ENCODE data around the gene DIRAS2.
"Not testable (repeated sequence)": the region's sequence is repeated elsewhere in the genome, so short reads cannot be mapped to it uniquely, and the experiment has no call there.

DIRAS2 gene

DNA sequence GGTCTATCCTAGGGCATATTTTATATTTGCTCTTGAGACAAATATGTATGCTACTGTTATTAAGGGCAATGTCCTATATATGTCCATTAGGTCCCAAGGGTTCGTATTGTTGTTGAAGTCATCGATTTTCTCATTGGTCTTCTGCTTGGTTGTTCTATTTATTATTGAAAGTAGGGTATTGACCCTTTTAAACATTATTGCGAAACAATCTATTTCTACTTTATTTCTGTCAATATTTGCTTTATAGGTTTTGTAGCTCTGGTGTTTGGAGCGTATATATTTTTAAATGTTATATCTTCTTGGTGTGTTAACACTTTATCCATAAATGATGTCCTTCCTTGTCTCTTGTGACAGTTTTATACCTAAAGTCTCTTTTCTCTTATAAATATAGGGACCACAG lies 16.2 kb upstream of the DIRAS2 start:
- DNase-seq (ENCODE audit: low read depth): no peak
- H3K4me3 ChIP-seq (ENCODE audit: low read depth, low read length): no peak overlapping the region
- TF ChIP-seq, protein P1, sequence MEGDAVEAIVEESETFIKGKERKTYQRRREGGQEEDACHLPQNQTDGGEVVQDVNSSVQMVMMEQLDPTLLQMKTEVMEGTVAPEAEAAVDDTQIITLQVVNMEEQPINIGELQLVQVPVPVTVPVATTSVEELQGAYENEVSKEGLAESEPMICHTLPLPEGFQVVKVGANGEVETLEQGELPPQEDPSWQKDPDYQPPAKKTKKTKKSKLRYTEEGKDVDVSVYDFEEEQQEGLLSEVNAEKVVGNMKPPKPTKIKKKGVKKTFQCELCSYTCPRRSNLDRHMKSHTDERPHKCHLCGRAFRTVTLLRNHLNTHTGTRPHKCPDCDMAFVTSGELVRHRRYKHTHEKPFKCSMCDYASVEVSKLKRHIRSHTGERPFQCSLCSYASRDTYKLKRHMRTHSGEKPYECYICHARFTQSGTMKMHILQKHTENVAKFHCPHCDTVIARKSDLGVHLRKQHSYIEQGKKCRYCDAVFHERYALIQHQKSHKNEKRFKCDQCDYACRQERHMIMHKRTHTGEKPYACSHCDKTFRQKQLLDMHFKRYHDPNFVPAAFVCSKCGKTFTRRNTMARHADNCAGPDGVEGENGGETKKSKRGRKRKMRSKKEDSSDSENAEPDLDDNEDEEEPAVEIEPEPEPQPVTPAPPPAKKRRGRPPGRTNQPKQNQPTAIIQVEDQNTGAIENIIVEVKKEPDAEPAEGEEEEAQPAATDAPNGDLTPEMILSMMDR (IDR thresholded peaks at IDR 0.05; ENCODE audit: control insufficient read depth, extremely low read depth, insufficient read depth): no peak

DNA sequence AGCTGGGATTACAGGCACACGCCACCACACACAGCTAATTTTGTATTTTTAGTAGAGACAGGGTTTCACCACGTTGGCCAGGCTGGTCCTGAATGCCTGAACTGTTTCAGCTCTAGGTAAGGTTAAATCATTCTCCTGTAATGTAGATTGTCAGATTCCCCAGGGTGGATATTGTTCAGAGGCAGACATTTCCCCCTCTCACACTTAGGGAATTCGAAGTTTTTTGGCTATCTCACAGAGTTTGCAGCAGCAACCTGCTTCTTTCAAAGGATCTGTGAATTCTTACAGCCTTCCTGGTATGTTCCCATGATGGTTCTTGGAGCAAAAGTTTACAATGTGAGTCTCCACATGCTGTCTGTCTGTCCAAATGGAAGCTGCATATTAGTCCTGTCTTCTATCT lies 15.6 kb upstream of the DIRAS2 start:
- no peak overlapping the region for H3K4me3 ChIP-seq (ENCODE audit: low read depth, low read length)
- TF ChIP-seq, protein P1 (IDR thresholded peaks at IDR 0.05; ENCODE audit: control insufficient read depth, extremely low read depth, insufficient read depth): no peak
- DNase-seq (ENCODE audit: low read depth): no peak

DNA sequence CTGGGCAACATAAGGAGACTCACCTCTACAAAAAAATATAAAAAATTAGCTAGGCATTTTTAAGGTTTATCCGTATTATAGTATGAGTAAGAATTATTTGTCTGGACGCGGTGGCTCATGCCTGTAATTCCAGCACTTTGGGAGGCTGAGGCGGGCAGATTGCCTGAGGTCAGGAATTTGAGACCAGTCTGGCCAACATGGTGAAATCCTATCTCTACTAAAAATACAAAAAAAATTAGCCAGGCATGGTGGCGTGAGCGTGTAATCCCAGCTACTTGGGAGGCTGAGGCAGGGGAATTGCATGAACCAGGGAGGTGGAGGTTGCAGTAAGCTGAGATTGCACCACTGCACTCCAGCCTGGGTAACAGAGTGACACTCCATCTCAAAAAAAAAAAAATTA lies 14.3 kb upstream of the DIRAS2 start:
- DNase-seq (ENCODE audit: low read depth); H3K4me3 ChIP-seq (ENCODE audit: low read depth, low read length): not testable (repeated sequence)

DNA sequence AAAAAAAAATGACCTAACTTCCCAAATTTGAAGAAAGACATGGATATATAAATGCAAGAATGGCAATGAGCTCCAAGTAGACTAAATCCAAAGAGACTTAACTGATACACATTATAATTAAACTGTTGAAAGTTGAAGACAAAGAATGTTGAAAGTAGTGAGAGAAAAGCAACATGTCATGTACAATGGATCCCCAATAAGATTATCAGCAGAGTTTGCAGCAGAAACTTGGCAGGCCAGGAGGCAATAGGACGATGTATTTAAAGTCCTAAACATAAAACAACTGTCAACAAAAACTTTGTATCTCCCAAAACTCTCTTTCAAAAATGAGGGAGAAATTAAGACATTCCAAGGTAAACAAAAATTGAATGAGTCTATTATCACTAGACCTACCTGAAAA lies 8.6 kb upstream of the DIRAS2 start:
- DNase-seq (ENCODE audit: low read depth): no peak
- H3K4me3 ChIP-seq (ENCODE audit: low read depth, low read length): no peak overlapping the region
- TF ChIP-seq, protein P1 (IDR thresholded peaks at IDR 0.05; ENCODE audit: control insufficient read depth, extremely low read depth, insufficient read depth): no peak

DNA sequence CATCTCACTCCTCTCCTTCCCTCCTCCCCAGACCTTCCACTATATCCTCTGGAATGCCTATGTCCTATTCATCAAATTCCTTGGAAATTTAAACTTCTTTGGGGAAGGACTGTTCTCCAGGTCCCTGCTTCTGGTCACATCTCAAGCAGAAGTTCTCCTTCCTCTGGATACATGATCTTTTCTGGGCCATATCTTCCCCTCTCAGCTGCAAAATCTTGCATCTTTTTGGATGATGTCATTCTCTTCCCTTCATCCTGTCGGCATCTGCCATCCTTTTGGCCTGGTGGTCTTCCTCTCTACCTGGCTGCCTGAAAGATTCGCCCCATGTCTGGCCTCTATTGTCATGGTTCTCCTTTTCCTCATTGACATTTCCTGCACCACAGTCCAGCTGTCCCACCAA lies 5.2 kb upstream of the DIRAS2 start:
- DNase-seq (ENCODE audit: low read depth): no peak
- TF ChIP-seq, protein P1 (IDR thresholded peaks at IDR 0.05; ENCODE audit: control insufficient read depth, extremely low read depth, insufficient read depth): no peak
- H3K4me3 ChIP-seq (ENCODE audit: low read depth, low read length): no peak overlapping the region

DNA sequence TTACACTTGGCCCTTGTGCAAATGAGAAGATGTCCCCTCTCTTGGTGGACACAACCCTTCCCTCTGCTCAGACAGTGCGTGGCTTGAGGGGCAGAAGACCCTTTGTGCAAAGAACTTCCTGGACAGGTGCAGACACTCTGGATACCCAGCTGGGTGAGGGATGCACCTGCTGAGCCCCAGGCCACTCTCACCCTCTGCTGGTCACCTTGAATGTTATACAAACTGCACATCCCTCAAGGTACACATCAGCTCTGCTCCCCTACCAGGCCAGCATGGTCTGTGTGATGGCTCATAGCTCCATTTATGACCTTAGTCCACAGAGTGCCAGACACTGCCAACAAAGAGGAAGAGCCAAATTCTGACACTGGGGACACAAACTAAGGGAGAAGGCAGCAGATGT lies 3.1 kb upstream of the DIRAS2 start:
- no peak for DNase-seq (ENCODE audit: low read depth)
- H3K4me3 ChIP-seq (ENCODE audit: low read depth, low read length): no peak overlapping the region
- TF ChIP-seq, protein P1 (IDR thresholded peaks at IDR 0.05; ENCODE audit: control insufficient read depth, extremely low read depth, insufficient read depth): no peak

DNA sequence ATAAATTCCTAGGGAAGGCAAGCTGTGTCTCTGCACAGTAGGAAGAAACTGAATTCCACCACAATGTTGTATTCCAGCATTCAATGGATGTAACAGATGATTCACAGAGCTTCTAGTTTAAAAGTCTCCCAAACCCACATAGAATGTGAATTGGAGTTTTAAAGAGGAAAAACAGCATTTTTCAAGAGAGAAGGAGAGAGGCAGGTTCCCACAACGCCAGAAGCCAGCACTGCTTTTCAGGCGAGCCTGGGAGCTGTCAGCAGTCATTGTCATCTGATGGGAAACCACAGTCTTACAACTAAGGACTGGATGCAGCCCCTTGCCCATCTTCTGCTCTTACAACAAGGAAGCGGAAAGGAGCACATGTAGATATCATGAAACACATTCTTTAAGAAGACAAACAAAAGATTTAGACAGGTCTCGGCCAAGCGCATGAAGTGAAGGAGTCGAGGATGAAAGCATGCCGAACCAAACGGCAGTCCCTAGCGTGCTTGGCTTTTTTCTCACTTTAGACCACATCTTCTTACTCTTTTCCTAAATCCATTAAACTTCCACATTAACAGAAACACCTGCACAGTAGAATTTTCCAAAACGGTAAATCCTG lies 638 bp downstream of the DIRAS2 start:
- DNase-seq (ENCODE audit: low read depth): no peak
- TF ChIP-seq, protein P1 (IDR thresholded peaks at IDR 0.05; ENCODE audit: control insufficient read depth, extremely low read depth, insufficient read depth): no peak
- no peak overlapping the region for H3K4me3 ChIP-seq (ENCODE audit: low read depth, low read length)
